ENCODE data around the gene PPT2. TPM values are rescaled to one million over a fixed set of nuclear protein-coding genes. Genes with fewer than 3 reads are reported as not detected.
A peak's percentile ranks its signal among the peaks of the same experiment; 100 is the strongest.

PPT2 gene
- total and polyA plus RNA-seq, 2 of the 13 experiments (the other 11 are each of a cell fraction or from before 2014, with no cell fraction given): 39.2 to 61.8 TPM

DNA sequence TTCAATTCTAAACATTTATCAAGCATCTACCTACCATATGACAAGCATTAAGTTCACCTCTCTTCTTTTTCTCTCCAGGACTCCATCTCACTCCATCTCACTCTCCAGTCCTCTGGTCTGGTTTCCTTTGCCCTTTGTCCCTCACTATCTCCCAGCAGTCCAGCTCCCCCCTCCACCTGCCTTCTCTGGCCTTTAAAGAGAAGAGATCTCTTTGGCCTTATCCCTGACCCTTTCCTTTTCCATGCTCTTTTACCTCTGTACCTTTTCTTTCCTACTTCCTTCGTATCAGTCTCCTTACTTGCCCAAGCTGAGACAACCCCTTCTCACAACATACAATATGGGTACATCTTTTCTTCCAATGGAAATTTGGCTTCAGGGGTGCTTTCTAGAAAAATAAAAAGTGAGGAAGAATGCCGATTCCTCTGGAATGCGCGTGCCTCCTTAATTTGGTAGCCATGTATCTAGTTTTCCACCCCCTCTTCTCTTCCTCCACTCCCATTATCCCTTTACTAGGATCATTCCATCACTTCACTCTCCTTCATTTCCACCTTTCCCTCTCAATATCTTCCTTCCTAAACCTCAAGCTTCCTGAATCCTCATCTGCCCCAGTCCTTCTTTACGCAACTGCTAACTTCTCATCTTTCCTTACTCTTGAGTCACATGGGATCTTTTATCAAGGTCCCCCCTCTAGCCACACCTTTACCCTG, 22.7 kb downstream of the PPT2 start (continued):
- TF ChIP-seq ATM (IDR thresholded peaks at IDR 0.05; ENCODE audit: borderline replicate concordance): no peak
- TF ChIP-seq ZC3H4 (CRISPR knock-in tag; IDR thresholded peaks at IDR 0.05; ENCODE audit: borderline replicate concordance): 0 out of 2 replicates have a peak, but pooled peaks have one; percentile 4
- TF ChIP-seq, protein P1, sequence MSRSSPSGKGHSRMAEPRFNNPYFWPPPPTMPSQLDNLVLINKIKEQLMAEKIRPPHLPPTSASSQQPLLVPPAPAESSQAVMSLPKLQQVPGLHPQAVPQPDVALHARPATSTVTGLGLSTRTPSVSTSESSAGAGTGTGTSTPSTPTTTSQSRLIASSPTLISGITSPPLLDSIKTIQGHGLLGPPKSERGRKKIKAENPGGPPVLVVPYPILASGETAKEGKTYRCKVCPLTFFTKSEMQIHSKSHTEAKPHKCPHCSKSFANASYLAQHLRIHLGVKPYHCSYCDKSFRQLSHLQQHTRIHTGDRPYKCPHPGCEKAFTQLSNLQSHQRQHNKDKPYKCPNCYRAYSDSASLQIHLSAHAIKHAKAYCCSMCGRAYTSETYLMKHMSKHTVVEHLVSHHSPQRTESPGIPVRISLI (CRISPR knock-in tag; IDR thresholded peaks at IDR 0.05; ENCODE audit: borderline replicate concordance): no peak
- no peak for TF ChIP-seq REPIN1 (CRISPR knock-in tag; IDR thresholded peaks at IDR 0.05; ENCODE audit: borderline replicate concordance, low read depth)
- no peak for TF ChIP-seq ZNF143 (CRISPR knock-in tag; IDR thresholded peaks at IDR 0.05)
- TF ChIP-seq ZNF564 (CRISPR knock-in tag; IDR thresholded peaks at IDR 0.05): 0 out of 2 replicates have a peak, but pooled peaks have one; percentile 12
- TF ChIP-seq SP4 (CRISPR knock-in tag; IDR thresholded peaks at IDR 0.05): no peak
- TF ChIP-seq ZEB1 (IDR thresholded peaks at IDR 0.05; ENCODE audit: insufficient replicate concordance, low read depth): no peak
- TF ChIP-seq ZNF251 (CRISPR knock-in tag; IDR thresholded peaks at IDR 0.05): no peak
- 0 out of 2 replicates have a peak, but pooled peaks have one; percentile 35 for TF ChIP-seq ZNF616 (CRISPR knock-in tag; IDR thresholded peaks at IDR 0.05; ENCODE audit: low read depth)
- no peak for TF ChIP-seq FIP1L1 (IDR thresholded peaks at IDR 0.05; ENCODE audit: borderline replicate concordance, insufficient read depth, low read depth, low read length)
- TF ChIP-seq, protein P2, sequence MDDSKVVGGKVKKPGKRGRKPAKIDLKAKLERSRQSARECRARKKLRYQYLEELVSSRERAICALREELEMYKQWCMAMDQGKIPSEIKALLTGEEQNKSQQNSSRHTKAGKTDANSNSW (CRISPR knock-in tag; IDR thresholded peaks at IDR 0.05; ENCODE audit: borderline replicate concordance): no peak
- TF ChIP-seq ZMAT3 (CRISPR knock-in tag; conservative IDR thresholded peaks at IDR 0.05): peak; percentile 40; the same call in 1 of the 2 replicates
- TF ChIP-seq, protein P3, sequence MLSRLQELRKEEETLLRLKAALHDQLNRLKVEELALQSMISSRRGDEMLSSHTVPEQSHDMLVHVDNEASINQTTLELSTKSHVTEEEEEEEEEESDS (CRISPR knock-in tag; IDR thresholded peaks at IDR 0.05; ENCODE audit: borderline replicate concordance): no peak
- TF ChIP-seq, protein P4, sequence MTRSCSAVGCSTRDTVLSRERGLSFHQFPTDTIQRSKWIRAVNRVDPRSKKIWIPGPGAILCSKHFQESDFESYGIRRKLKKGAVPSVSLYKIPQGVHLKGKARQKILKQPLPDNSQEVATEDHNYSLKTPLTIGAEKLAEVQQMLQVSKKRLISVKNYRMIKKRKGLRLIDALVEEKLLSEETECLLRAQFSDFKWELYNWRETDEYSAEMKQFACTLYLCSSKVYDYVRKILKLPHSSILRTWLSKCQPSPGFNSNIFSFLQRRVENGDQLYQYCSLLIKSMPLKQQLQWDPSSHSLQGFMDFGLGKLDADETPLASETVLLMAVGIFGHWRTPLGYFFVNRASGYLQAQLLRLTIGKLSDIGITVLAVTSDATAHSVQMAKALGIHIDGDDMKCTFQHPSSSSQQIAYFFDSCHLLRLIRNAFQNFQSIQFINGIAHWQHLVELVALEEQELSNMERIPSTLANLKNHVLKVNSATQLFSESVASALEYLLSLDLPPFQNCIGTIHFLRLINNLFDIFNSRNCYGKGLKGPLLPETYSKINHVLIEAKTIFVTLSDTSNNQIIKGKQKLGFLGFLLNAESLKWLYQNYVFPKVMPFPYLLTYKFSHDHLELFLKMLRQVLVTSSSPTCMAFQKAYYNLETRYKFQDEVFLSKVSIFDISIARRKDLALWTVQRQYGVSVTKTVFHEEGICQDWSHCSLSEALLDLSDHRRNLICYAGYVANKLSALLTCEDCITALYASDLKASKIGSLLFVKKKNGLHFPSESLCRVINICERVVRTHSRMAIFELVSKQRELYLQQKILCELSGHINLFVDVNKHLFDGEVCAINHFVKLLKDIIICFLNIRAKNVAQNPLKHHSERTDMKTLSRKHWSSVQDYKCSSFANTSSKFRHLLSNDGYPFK (CRISPR knock-in tag; IDR thresholded peaks at IDR 0.05; ENCODE audit: borderline replicate concordance): no peak
- TF ChIP-seq, protein P5, sequence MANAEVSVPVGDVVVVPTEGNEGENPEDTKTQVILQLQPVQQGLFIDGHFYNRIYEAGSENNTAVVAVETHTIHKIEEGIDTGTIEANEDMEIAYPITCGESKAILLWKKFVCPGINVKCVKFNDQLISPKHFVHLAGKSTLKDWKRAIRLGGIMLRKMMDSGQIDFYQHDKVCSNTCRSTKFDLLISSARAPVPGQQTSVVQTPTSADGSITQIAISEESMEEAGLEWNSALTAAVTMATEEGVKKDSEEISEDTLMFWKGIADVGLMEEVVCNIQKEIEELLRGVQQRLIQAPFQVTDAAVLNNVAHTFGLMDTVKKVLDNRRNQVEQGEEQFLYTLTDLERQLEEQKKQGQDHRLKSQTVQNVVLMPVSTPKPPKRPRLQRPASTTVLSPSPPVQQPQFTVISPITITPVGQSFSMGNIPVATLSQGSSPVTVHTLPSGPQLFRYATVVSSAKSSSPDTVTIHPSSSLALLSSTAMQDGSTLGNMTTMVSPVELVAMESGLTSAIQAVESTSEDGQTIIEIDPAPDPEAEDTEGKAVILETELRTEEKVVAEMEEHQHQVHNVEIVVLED (CRISPR knock-in tag; IDR thresholded peaks at IDR 0.05; ENCODE audit: borderline replicate concordance): no peak
- TF ChIP-seq, protein P6, sequence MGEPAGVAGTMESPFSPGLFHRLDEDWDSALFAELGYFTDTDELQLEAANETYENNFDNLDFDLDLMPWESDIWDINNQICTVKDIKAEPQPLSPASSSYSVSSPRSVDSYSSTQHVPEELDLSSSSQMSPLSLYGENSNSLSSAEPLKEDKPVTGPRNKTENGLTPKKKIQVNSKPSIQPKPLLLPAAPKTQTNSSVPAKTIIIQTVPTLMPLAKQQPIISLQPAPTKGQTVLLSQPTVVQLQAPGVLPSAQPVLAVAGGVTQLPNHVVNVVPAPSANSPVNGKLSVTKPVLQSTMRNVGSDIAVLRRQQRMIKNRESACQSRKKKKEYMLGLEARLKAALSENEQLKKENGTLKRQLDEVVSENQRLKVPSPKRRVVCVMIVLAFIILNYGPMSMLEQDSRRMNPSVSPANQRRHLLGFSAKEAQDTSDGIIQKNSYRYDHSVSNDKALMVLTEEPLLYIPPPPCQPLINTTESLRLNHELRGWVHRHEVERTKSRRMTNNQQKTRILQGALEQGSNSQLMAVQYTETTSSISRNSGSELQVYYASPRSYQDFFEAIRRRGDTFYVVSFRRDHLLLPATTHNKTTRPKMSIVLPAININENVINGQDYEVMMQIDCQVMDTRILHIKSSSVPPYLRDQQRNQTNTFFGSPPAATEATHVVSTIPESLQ (CRISPR knock-in tag; conservative IDR thresholded peaks at IDR 0.05): no peak
- TF ChIP-seq ZMYM3 (CRISPR knock-in tag; IDR thresholded peaks at IDR 0.05): no peak
- TF ChIP-seq, protein P7, sequence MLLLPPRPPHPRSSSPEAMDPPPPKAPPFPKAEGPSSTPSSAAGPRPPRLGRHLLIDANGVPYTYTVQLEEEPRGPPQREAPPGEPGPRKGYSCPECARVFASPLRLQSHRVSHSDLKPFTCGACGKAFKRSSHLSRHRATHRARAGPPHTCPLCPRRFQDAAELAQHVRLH (CRISPR knock-in tag; IDR thresholded peaks at IDR 0.05; ENCODE audit: borderline replicate concordance, low read depth): no peak
- TF ChIP-seq ZNF761 (CRISPR knock-in tag; conservative IDR thresholded peaks at IDR 0.05): no peak; the same call in 1 of the 2 replicates
